PC-3 (cell line): ENCODE measurements around the gene IGSF8.

Experiments
- CTCF ChIP-seq: fragments of 300-600 bp; sonication (generic); conservative IDR thresholded peaks from 2 replicates; pipeline ENCODE4 v1.5.1; 2017; ENCODE audit warnings: antibody characterized with exemption, low read depth, mild to moderate bottlenecking, low read length
- EZH2 ChIP-seq: fragments of 300-600 bp; sonication (generic); IDR thresholded peaks from one replicate; pipeline ENCODE4 v1.6.1; 2017; ENCODE audit warnings: antibody characterized with exemption, mild to moderate bottlenecking, low read length; ENCODE audit not compliant: unreplicated experiment

GRCh38 chr1:160116283-160117147 is 18.1 kb upstream of the IGSF8 start:
- TF ChIP-seq CTCF (no peak), EZH2 (no peak)
